SK-N-SH (cell line): Measurements from ENCODE around the gene CTBP1. TPM values are rescaled to one million over a fixed set of nuclear protein-coding genes. Genes with fewer than 3 reads are reported as not detected.
A peak's percentile ranks its signal among the peaks of the same experiment; 100 is the strongest.

ENCODE experiments used
- CHD2 ChIP-seq: fragments of 150-350 bp; IDR thresholded peaks from 2 replicates; pipeline ENCODE4 v1.6.1; 2018; ENCODE audit warnings: low read length; ENCODE audit not compliant: partially characterized antibody
- ELF1 ChIP-seq: IDR thresholded peaks from 2 replicates; pipeline ENCODE4 v1.4.0; 2012
- FOSL2 ChIP-seq: IDR thresholded peaks from 2 replicates; pipeline ENCODE4 v1.4.0; 2012; ENCODE audit warnings: low read depth, mild to moderate bottlenecking, moderate library complexity, borderline replicate concordance
- FOXJ3 ChIP-seq: sonication (generic); formaldehyde crosslinking; IDR thresholded peaks from 2 replicates; pipeline ENCODE4 v1.5.1; 2020; ENCODE audit warnings: mild to moderate bottlenecking, missing genetic modification reagents
- GATA2 ChIP-seq: sonication (generic); formaldehyde crosslinking; IDR thresholded peaks from 2 replicates; pipeline ENCODE4 v1.5.0; 2020; ENCODE audit warnings: mild to moderate bottlenecking, missing genetic modification reagents
- IRF3 ChIP-seq: fragments of 150-350 bp; IDR thresholded peaks from 2 replicates; pipeline ENCODE4 v1.6.1; 2016; ENCODE audit warnings: mild to moderate bottlenecking, low read depth, low read length
- MAX ChIP-seq: IDR thresholded peaks from 2 replicates; pipeline ENCODE4 v1.4.0; 2012; ENCODE audit warnings: low read depth
- MEF2A ChIP-seq: IDR thresholded peaks from 2 replicates; pipeline ENCODE4 v1.4.0; 2012; ENCODE audit warnings: low read depth, borderline replicate concordance
- MXI1 ChIP-seq: IDR thresholded peaks from 2 replicates; pipeline ENCODE4 v1.6.1; 2012; ENCODE audit warnings: mild to moderate bottlenecking, low read depth, low read length, improper control_type of control experiment
- NFIC ChIP-seq: IDR thresholded peaks from 2 replicates; pipeline ENCODE4 v1.4.0; 2012; ENCODE audit warnings: borderline replicate concordance
- RAD21 ChIP-seq: IDR thresholded peaks from 2 replicates; pipeline ENCODE4 v1.6.1; 2012; ENCODE audit warnings: mild to moderate bottlenecking, low read length
- REST ChIP-seq: IDR thresholded peaks from 2 replicates; pipeline ENCODE4 v1.6.1; 2012; ENCODE audit warnings: mild to moderate bottlenecking, low read depth, low read length, moderate library complexity
- RFX5 ChIP-seq: IDR thresholded peaks from 2 replicates; pipeline ENCODE4 v1.6.1; 2012; ENCODE audit warnings: mild to moderate bottlenecking, improper control_type of control experiment, low read length
- SIN3A ChIP-seq: IDR thresholded peaks from 2 replicates; pipeline ENCODE4 v1.6.1; 2012; ENCODE audit warnings: low read depth, mild to moderate bottlenecking, low read length, moderate library complexity, borderline replicate concordance
- TCF12 ChIP-seq: IDR thresholded peaks from 2 replicates; pipeline ENCODE4 v1.4.0; 2012
- TEAD4 ChIP-seq: IDR thresholded peaks from 2 replicates; pipeline ENCODE4 v1.4.0; 2012; ENCODE audit warnings: mild to moderate bottlenecking, borderline replicate concordance; ENCODE audit not compliant: insufficient read depth
- YY1 ChIP-seq: IDR thresholded peaks from 2 replicates; pipeline ENCODE4 v1.4.0; 2012; ENCODE audit warnings: low read depth, mild to moderate bottlenecking
- polyA plus RNA-seq, 3 experiments: library from polyadenylated mRNA; depleted of rRNA; stranded (reverse); fragments of >200 nt; gene quantifications; 2 replicates each; pipeline ENCODE4 v1.2.3, GENCODE V29; 2012
- TF ChIP-seq, protein P1 (sequence below): IDR thresholded peaks from 2 replicates; pipeline ENCODE4 v1.4.0; 2012; ENCODE audit warnings: low read depth, borderline replicate concordance

CTBP1 gene
- polyA plus RNA-seq, 1 of the 3 experiments (the other 2 are of a cell fraction): 183 TPM

DNA sequence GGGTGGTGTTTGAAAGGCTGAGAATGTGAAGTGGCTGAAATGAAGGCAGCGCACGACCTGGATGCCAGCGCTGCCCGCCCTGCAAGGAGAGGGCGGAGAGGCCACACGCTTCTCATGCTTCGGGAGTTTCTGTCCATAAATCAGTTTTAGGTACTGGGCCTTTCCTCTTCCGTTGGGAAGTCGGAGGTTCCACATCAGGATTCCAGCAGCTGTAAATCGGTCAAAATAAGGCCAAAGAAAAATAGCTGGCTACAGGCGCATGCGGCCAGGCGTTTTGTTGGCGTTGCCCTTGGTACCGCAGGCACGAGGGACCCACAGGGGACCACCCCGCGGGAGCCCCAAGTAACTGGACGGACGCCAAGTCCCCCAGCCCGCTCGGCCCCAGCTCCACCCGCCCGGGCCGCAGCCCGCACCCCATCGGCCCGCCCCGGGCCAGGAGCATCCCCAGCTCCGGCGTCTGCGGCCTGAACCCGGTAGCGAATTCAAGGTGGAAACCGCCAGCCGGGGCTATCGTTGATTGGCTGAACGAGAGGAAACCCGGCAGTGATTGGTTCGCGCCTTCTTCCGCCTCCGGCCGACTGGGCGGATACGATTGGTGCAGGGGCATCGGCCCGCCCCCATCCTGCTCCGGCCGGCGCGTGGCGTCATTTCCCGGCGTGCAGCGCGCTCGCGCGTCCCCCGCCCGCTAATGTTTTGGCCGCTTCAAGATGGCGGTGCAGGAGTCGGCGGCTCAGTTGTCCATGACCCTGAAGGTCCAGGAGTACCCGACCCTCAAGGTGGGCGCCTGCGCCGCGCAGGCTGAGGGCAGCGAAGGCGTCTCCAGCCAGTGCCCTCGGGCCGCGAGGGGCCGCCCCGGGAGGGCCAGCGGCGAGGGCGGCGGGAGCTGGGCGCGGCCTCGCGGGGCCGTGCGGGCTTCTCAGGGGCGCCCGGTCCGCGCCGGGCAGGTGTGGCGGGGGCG, 40.6 kb upstream of the CTBP1 start, which contains the start of gene MAEA (continued):
- TF ChIP-seq FOSL2 (no peak), NFIC (peak; percentile 47; the same call in 1 of the 2 replicates), TEAD4 (no peak), ELF1 (peak; percentile 95), REST (no peak), MXI1 (peak; percentile 82), GATA2 (CRISPR knock-in tag) (no peak), MEF2A (no peak), RFX5 (peak; percentile 80), TCF12 (no peak), IRF3 (peak; percentile 75), FOXJ3 (CRISPR knock-in tag) (no peak), CHD2 (peak; percentile 90), YY1 (peak; percentile 92), MAX (peak; percentile 49; the same call in 1 of the 2 replicates), SIN3A (peak; percentile 65; the same call in 1 of the 2 replicates), RAD21 (no peak)
- TF ChIP-seq, protein P1, sequence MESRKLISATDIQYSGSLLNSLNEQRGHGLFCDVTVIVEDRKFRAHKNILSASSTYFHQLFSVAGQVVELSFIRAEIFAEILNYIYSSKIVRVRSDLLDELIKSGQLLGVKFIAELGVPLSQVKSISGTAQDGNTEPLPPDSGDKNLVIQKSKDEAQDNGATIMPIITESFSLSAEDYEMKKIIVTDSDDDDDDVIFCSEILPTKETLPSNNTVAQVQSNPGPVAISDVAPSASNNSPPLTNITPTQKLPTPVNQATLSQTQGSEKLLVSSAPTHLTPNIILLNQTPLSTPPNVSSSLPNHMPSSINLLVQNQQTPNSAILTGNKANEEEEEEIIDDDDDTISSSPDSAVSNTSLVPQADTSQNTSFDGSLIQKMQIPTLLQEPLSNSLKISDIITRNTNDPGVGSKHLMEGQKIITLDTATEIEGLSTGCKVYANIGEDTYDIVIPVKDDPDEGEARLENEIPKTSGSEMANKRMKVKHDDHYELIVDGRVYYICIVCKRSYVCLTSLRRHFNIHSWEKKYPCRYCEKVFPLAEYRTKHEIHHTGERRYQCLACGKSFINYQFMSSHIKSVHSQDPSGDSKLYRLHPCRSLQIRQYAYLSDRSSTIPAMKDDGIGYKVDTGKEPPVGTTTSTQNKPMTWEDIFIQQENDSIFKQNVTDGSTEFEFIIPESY: no peak
